Measurements from ENCODE around the gene OSMR.

OSMR gene

DNA sequence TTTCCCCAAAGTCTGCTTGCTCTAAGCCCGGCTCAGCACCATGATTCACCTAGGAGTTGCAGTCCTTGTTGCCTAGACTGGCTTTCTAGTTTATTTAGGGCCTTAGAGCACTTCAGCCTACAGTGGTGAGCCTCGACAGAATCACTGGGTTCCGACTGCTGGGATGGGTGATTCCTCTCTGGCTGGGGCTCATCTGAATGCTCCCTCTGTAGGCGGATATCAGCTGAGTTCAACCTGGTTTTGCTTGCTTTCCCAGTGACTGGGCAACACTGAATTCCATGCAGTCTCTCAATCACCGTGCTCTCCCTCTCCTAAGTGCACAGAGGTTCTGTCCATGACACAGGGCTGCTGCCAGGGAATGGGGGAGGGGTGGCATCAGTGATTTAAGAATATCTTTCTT, 54.1 kb downstream of the OSMR start:
- DNase-seq = no peak
- in situ Hi-C loops (cut with HindIII; ENCODE audit: low pct_ligation_motif_present, low pct_unique_long_range_greater_than_20kb, low sequenced_read_pairs) = no loop called here

DNA sequence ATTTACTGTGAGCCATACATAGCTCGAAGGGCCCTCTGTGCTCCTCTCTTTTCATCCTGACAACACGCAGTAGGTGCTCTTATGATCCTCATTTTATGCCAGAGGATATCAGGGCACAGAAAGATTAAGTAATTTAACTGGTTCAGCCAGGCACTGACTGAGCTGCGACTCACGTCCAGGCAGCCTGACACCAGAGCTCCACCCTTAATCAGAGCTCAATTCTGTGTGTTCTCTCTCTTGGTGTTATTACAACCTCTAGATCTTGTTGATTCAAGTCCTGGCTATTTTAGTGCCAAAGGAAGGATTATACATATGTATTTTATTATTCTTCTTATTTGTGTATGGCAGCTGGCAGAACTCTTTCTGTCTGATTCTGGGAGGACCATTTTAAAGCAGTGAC, 59.7 kb downstream of the OSMR start:
- in situ Hi-C loops (cut with HindIII; ENCODE audit: low pct_ligation_motif_present, low pct_unique_long_range_greater_than_20kb, low sequenced_read_pairs) = no loop called here
- no peak for DNase-seq

DNA sequence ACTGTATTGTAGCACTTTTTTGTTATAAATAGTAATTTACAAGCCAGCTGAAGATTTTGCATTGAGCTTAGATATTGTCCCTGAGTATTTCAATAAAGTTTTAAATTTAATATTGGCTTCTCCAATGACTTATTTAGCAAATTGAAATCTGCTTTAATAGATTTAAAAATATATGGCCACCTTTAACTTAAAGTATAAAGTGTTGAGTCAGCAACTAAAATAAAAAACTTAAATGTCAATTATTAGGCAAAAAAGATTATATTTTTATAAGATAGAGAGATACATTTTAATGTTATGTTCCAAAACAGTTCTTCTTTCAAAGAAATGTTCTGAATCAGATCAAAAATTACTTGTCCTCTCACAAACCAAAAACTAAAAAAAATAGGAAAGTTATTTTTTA, 60.7 kb downstream of the OSMR start:
- in situ Hi-C loops (cut with HindIII; ENCODE audit: low pct_ligation_motif_present, low pct_unique_long_range_greater_than_20kb, low sequenced_read_pairs) = no loop called here
- no peak for DNase-seq

DNA sequence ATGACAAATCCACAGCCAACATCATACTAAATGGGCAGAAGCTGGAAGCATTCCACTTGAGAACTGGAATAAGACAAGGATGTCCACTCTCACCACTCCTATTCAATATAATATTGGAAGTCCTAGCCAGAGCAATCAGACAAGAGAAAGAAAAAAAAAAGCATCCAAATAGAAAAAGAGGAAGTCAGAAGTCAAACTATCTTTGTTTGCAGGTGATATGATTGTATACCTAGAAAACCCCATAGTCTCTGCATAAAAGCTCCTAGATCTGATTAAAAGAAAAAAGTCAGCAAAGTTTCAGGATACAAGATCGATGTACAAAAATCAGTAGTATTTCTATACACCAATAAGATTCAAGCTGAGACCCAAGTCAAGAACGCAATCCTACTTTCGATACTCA, 66.1 kb downstream of the OSMR start:
- no peak for DNase-seq
- in situ Hi-C loops (cut with HindIII; ENCODE audit: low pct_ligation_motif_present, low pct_unique_long_range_greater_than_20kb, low sequenced_read_pairs) = no loop called here

- DNase-seq = no peak
- in situ Hi-C loops (cut with HindIII; ENCODE audit: low pct_ligation_motif_present, low pct_unique_long_range_greater_than_20kb, low sequenced_read_pairs) = no loop called here
Measured at GRCh38 chr5:38913714-38914113, 67.9 kb downstream of the OSMR start.

DNA sequence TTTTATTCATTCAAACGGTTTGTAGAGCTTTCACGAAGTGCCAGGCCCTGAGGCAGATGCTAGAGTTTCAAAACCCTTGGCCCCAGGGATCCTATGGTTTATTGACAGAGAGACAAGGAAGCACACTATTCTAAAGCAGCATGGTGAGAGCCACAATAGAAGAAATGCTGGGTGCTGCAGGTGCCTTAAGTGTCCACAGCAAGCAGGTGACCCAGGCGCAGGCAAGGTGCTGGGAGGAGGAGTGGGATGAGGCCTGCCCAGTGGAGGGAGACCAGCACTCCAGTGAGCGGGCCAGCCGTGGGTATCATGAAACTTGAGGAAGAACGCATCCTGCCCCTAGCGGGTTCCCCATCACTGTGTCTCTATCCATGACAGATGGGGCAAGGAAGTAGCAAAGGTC, 71.0 kb downstream of the OSMR start:
- in situ Hi-C loops (cut with HindIII; ENCODE audit: low pct_ligation_motif_present, low pct_unique_long_range_greater_than_20kb, low sequenced_read_pairs) = no loop called here
- no peak for DNase-seq

DNA sequence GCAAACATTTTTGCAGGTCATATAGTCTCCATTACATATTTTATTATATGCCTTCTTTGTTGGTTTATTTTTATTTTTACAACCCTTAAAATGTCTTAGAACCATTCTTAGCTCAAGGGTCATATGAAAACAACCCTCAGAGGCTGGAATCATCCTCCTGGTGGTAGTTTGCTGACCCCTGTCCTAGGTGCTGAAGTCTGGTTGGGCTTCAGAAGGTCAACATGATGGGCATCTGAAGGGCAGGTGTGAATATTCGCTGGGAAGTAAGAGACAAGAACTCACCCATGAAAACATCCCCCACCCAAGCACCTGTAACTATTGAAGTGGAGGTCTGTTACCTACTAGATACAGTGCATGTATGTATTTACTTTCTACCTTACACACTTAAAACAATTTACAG, 75.4 kb downstream of the OSMR start:
- DNase-seq = peak; percentile 2
- in situ Hi-C loops (cut with HindIII; ENCODE audit: low pct_ligation_motif_present, low pct_unique_long_range_greater_than_20kb, low sequenced_read_pairs) = no loop called here

GRCh38 chr5:38922199-38922598, 76.4 kb downstream of the OSMR start:
- DNase-seq = peak; percentile 43
- in situ Hi-C loops (cut with HindIII; ENCODE audit: low pct_ligation_motif_present, low pct_unique_long_range_greater_than_20kb, low sequenced_read_pairs) = no loop called here

DNA sequence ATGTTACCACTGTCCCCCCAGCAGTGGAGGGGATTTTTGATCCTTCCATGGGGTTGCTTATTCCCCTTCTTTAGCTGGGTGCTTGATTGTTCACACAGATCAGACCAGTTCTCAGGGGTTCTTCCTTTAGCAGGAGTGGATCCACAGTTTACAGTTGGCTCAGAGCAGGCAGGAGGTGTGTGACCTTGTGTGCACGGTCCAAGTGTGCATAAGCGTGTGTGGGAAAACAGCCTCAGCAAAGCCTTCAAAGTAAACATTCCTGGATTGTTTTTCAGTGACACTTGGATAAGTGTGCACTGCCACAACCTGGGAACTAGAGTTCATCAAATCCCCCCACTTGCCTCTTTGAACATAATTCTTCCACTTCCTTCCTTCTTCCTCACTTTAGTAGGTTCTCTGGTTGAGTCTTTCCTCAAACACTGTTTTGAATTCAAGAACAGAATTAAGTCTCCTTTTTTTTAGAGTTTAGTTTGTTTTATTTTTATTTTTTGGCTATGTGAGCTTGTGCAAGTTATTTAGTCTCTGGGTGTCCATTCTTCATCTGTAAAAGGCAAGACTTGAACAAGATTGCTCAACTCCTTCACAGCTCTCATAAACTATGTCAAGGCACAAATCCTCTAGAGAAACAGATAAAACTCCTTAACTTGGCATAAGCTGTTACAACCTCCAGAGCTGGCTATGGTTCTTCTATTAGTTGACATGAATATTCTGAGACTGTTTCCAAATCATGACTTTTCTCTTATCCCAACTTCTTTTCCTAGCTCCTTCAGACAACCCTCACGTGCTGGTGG, 78.0 kb downstream of the OSMR start:
- DNase-seq = no peak
- in situ Hi-C loops (cut with HindIII; ENCODE audit: low pct_ligation_motif_present, low pct_unique_long_range_greater_than_20kb, low sequenced_read_pairs) = no loop called here

- no peak for DNase-seq
- in situ Hi-C loops (cut with HindIII; ENCODE audit: low pct_ligation_motif_present, low pct_unique_long_range_greater_than_20kb, low sequenced_read_pairs) = no loop called here
Measured at GRCh38 chr5:38925154-38925925, 79.5 kb downstream of the OSMR start.

GRCh38 chr5:38926121-38926520, 80.3 kb downstream of the OSMR start:
- no peak for DNase-seq
- in situ Hi-C loops (cut with HindIII; ENCODE audit: low pct_ligation_motif_present, low pct_unique_long_range_greater_than_20kb, low sequenced_read_pairs) = no loop called here

DNA sequence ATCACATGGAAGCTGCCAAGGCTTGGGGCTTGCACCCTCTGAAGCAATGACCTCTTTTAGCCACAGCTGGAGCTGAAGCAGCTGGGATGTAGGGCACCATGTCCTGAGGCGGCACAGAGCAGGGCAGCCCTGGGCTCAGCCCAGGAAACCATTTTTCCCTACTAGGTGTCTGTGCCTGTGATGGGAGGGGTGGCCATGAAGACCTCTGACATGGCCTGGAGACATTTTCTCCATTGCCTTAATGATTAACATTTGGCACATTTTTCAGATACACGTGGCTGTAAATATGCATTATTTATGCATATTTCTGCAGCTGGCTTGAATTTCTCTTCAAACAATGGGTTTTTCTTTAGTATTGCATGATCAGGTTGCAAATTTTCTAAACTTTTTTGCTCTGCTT, 81.7 kb downstream of the OSMR start:
- in situ Hi-C loops (cut with HindIII; ENCODE audit: low pct_ligation_motif_present, low pct_unique_long_range_greater_than_20kb, low sequenced_read_pairs) = no loop called here
- DNase-seq = no peak

GRCh38 chr5:38929838-38930237, 84.0 kb downstream of the OSMR start:
- in situ Hi-C loops (cut with HindIII; ENCODE audit: low pct_ligation_motif_present, low pct_unique_long_range_greater_than_20kb, low sequenced_read_pairs) = no loop called here
- no peak for DNase-seq

GRCh38 chr5:38931731-38932130, 85.9 kb downstream of the OSMR start:
- in situ Hi-C loops (cut with HindIII; ENCODE audit: low pct_ligation_motif_present, low pct_unique_long_range_greater_than_20kb, low sequenced_read_pairs) = no loop called here
- no peak for DNase-seq

- in situ Hi-C loops (cut with HindIII; ENCODE audit: low pct_ligation_motif_present, low pct_unique_long_range_greater_than_20kb, low sequenced_read_pairs) = no loop called here
- DNase-seq = no peak
Measured at GRCh38 chr5:38932854-38933408, 87.1 kb downstream of the OSMR start.

GRCh38 chr5:38935437-38935836, 89.6 kb downstream of the OSMR start:
- in situ Hi-C loops (cut with HindIII; ENCODE audit: low pct_ligation_motif_present, low pct_unique_long_range_greater_than_20kb, low sequenced_read_pairs) = no loop called here
- DNase-seq = no peak

DNA sequence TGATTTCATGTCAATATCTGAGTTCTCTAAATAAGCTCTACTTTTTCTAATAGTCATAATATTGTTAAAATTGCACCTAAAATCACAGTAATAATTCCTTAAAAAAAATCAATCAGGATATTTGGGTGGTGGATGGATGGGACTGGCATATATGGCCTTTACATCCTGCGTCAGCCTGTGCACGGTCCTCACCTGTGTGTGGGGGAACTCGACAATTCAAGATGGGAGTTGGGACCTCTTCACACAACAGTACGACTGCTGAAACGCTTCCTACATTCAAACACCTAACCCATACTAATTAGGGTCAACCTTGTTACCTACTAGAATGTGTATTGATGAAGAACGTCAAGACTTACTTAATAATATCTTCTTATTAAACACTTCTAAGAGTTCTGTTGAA, 90.5 kb downstream of the OSMR start:
- no peak for DNase-seq
- in situ Hi-C loops (cut with HindIII; ENCODE audit: low pct_ligation_motif_present, low pct_unique_long_range_greater_than_20kb, low sequenced_read_pairs) = no loop called here

DNA sequence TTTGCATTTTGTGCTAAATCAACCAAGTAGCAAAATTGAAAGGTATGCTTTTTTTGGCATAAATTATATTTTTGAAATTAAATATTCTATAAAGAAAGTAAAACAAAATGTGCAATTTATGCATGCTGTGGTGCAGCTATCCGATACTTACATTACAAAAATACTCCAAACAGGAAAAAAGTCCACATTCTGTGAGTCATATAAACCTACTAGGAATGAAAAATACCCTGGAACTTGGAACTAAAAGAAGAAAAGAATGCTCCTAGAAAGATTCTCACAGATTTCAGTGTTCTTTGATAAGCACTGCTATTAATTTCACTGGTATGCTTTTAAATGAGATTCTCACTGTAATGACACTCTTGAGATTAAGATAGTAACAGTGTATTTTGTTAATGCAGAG, 92.6 kb downstream of the OSMR start:
- in situ Hi-C loops (cut with HindIII; ENCODE audit: low pct_ligation_motif_present, low pct_unique_long_range_greater_than_20kb, low sequenced_read_pairs) = no loop called here
- DNase-seq = no peak

DNA sequence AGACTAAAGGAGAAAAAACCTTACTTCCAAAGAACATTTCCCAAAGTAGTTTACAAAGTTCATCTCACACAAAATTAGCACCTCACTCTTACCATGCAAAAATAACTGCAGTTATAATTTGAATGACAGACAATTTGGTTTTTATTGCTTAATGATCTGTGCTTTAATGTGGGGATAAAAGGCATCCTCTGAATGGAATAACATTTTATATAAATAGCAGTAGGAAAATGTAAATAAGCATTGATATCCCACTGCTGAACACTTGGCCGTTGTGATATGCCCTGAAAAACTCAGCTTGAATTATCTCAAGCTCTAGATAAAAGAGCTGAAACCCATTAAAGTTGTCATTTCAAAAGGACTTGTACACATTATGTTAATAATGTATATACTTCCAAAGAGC, 93.2 kb downstream of the OSMR start:
- in situ Hi-C loops (cut with HindIII; ENCODE audit: low pct_ligation_motif_present, low pct_unique_long_range_greater_than_20kb, low sequenced_read_pairs) = no loop called here
- DNase-seq = no peak

All from ACHN (cell line).